HG03045 (cell line): ENCODE data around the gene MYLK.
"Not testable (repeated sequence)": the region's sequence is repeated elsewhere in the genome, so short reads cannot be mapped to it uniquely, and the experiment has no call there.

ENCODE experiments used
- ATAC-seq: cut with Tn5 transposase; IDR thresholded peaks from one replicate; pipeline ENCODE4 v1.9.1; 2021; ENCODE audit warnings: mild to moderate bottlenecking, moderate library complexity; ENCODE audit not compliant: unreplicated experiment

The MYLK gene

GRCh38 chr3:123633530-123633929 lies 250.6 kb downstream of the MYLK start:
- ATAC-seq = no peak

- no peak for ATAC-seq
These were observed 251.9 kb downstream of the MYLK start for GRCh38 chr3:123632161-123632655.

- no peak for ATAC-seq
These were observed 254.4 kb downstream of the MYLK start for GRCh38 chr3:123629747-123630047.

- ATAC-seq = no peak
These were observed 255.0 kb downstream of the MYLK start for GRCh38 chr3:123628996-123629746.

GRCh38 chr3:123627673-123628670 lies 256.2 kb downstream of the MYLK start:
- no peak for ATAC-seq

GRCh38 chr3:123626881-123627280 lies 257.3 kb downstream of the MYLK start:
- ATAC-seq = no peak

GRCh38 chr3:123624302-123624701 lies 259.8 kb downstream of the MYLK start:
- no peak for ATAC-seq

GRCh38 chr3:123623346-123623880 lies 260.7 kb downstream of the MYLK start:
- ATAC-seq = no peak

GRCh38 chr3:123622766-123623165 lies 261.4 kb downstream of the MYLK start:
- no peak for ATAC-seq

GRCh38 chr3:123621850-123622189 lies 262.3 kb downstream of the MYLK start:
- ATAC-seq = no peak

- ATAC-seq = no peak
These were observed 262.8 kb downstream of the MYLK start for GRCh38 chr3:123621186-123621849.

GRCh38 chr3:123620343-123620742 lies 263.8 kb downstream of the MYLK start:
- no peak for ATAC-seq

- no peak for ATAC-seq
These were observed 265.2 kb downstream of the MYLK start for GRCh38 chr3:123618768-123619484.

- ATAC-seq = no peak
These were observed 265.9 kb downstream of the MYLK start for GRCh38 chr3:123618076-123618708.

GRCh38 chr3:123616593-123616992 lies 267.5 kb downstream of the MYLK start:
- ATAC-seq = no peak

GRCh38 chr3:123613543-123613942 lies 270.6 kb downstream of the MYLK start:
- no peak for ATAC-seq

- not testable (repeated sequence) for ATAC-seq
These were observed 272.5 kb downstream of the MYLK start for GRCh38 chr3:123611674-123612073.

- ATAC-seq = no peak
These were observed 273.1 kb downstream of the MYLK start for GRCh38 chr3:123611082-123611481.

- ATAC-seq = no peak
These were observed 273.8 kb downstream of the MYLK start for GRCh38 chr3:123610331-123610730.

- ATAC-seq = no peak
These were observed 275.1 kb downstream of the MYLK start for GRCh38 chr3:123609063-123609462.
